DOHH2 (cell line): Measurements from ENCODE around the gene ATP5MC2.

ENCODE experiments used
- EZH2phosphoT487 ChIP-seq: fragments of 200-600 bp; sonication (generic); IDR thresholded peaks from 2 replicates; pipeline ENCODE4 v1.6.1; 2017; ENCODE audit warnings: borderline replicate concordance, mild to moderate bottlenecking, antibody characterized with exemption, low read length, moderate library complexity, mixed read lengths
- TF ChIP-seq, protein P1 (sequence below): fragments of 200-600 bp; sonication (generic); IDR thresholded peaks from one replicate; pipeline ENCODE4 v1.5.1; 2014; ENCODE audit warnings: antibody characterized with exemption, mild to moderate bottlenecking, low read depth, low read length; ENCODE audit not compliant: poor library complexity, severe bottlenecking

DNA sequence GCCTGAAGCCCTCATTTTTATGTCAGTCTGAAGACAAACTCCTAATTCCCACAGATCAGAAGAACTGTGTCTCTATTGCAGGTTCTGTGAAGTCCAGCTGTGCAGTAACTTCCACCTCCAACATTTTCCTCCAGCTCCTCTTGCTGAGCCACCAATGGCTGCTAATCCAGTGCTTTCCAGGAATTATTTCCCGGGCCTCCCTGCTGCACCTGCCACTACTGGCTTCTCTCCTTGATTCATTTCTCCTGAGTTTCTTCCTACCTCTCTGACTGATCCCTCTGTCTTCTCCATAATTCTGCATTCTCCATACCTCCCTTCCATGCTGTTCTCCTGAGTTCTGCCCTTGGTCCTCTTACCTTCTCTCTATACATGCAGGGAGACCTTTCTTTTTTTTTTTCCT is 30.2 kb upstream of the ATP5MC2 start:
- TF ChIP-seq EZH2phosphoT487: no peak
- TF ChIP-seq, protein P1, sequence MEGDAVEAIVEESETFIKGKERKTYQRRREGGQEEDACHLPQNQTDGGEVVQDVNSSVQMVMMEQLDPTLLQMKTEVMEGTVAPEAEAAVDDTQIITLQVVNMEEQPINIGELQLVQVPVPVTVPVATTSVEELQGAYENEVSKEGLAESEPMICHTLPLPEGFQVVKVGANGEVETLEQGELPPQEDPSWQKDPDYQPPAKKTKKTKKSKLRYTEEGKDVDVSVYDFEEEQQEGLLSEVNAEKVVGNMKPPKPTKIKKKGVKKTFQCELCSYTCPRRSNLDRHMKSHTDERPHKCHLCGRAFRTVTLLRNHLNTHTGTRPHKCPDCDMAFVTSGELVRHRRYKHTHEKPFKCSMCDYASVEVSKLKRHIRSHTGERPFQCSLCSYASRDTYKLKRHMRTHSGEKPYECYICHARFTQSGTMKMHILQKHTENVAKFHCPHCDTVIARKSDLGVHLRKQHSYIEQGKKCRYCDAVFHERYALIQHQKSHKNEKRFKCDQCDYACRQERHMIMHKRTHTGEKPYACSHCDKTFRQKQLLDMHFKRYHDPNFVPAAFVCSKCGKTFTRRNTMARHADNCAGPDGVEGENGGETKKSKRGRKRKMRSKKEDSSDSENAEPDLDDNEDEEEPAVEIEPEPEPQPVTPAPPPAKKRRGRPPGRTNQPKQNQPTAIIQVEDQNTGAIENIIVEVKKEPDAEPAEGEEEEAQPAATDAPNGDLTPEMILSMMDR: no peak
